ENCODE results near the gene KLHL20.
"Not testable (repeated sequence)": the region's sequence is repeated elsewhere in the genome, so short reads cannot be mapped to it uniquely, and the experiment has no call there.

Gene KLHL20

DNA sequence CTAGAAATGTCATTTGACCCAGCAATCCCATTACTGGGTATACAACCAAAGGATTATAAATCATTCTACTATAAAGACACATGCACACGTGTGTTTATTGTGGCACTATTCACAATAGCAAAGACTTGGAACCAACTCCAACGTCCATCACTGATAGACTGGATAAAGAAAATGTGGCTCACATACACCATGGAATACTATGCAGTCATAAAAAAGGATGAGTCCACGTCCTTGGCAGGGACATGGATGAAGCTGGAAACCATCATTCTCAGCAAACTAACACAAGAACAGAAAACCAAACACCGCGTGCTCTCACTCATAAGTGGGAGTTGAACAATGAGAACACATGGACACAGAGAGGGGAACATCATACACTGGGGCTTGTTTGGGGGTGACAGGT is 34.6 kb upstream of the KLHL20 start:
- not testable (repeated sequence) for H3K18ac ChIP-seq (ENCODE audit: low read depth in 1 of 2, low read length in 2 of 2); H2BK12ac ChIP-seq (ENCODE audit: low read length in 2 of 2); H3K9ac ChIP-seq (ENCODE audit: low read length); H2AK5ac ChIP-seq (ENCODE audit: low read length, severe bottlenecking); H3K14ac ChIP-seq (ENCODE audit: low read length in 2 of 2); H2AFZ ChIP-seq (ENCODE audit: low read depth, low read length); H3K79me1 ChIP-seq (replicated peaks; ENCODE audit: low read length, poor library complexity, severe bottlenecking); H3K4me3 ChIP-seq (ENCODE audit: insufficient read depth in 1 of 2, low read depth in 1 of 2, low read length in 2 of 2); H4K91ac ChIP-seq (ENCODE audit: low read length); H3K4ac ChIP-seq (ENCODE audit: low read depth in 1 of 2, low read length in 2 of 2); H3K4me2 ChIP-seq (ENCODE audit: low read length, poor library complexity, severe bottlenecking); DNase-seq; H2BK120ac ChIP-seq (ENCODE audit: low read depth, low read length); H3K36me3 ChIP-seq (ENCODE audit: control insufficient read depth in 1 of 2, insufficient read depth in 2 of 2, low read depth in 1 of 2, low read length in 2 of 2); H4K8ac ChIP-seq (ENCODE audit: low read length); H2BK15ac ChIP-seq (ENCODE audit: low read depth, poor library complexity, severe bottlenecking); H3K9me3 ChIP-seq (ENCODE audit: control insufficient read depth, low read length); H3K4me1 ChIP-seq (ENCODE audit: control insufficient read depth, insufficient read depth, low read depth, low read length); H3K27ac ChIP-seq (ENCODE audit: low read length, poor library complexity, severe bottlenecking); H3K23ac ChIP-seq (ENCODE audit: low read length in 2 of 2); H2BK5ac ChIP-seq (ENCODE audit: low read depth, low read length, poor library complexity, severe bottlenecking); H3K27me3 ChIP-seq (ENCODE audit: control insufficient read depth in 1 of 2, insufficient read depth in 1 of 2, low read length in 2 of 2)
- WGBS = 83% methylated on average over 4 of the region's 5 CpGs

DNA sequence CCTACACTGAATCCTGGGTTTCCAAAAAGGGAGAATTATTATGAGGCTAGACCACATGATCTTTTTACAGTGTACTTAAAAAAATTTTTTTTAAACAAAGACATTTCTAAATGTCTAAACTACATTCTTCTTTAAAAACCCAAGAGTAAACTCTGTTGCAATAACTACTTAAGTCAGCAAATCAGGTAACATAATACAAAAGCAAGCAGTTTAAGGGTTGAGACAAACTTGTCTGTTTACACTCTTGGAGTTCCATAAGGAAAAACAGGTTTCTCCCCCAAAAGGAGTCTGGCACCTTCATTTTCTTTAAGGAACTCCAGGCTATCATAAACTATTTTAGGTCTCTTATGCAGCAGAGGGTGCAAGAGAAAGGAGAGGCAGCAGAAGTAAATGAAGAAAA is 32.6 kb upstream of the KLHL20 start:
- Histone ChIP-seq H3K4me2 (ENCODE audit: low read length, poor library complexity, severe bottlenecking) (no peak overlapping the region), H3K36me3 (ENCODE audit: control insufficient read depth in 1 of 2, insufficient read depth in 2 of 2, low read depth in 1 of 2, low read length in 2 of 2) (no peaks in the 10 kb centered on the region), H3K23ac (ENCODE audit: low read length in 2 of 2) (no peak overlapping the region), H2AK5ac (ENCODE audit: low read length, severe bottlenecking) (no peak overlapping the region), H3K27ac (ENCODE audit: low read length, poor library complexity, severe bottlenecking) (no peak overlapping the region), H3K4ac (ENCODE audit: low read depth in 1 of 2, low read length in 2 of 2) (no peak overlapping the region), H4K91ac (ENCODE audit: low read length) (no peak overlapping the region), H3K4me1 (ENCODE audit: control insufficient read depth, insufficient read depth, low read depth, low read length) (no peaks in the 10 kb centered on the region), H4K8ac (ENCODE audit: low read length) (no peak overlapping the region), H2BK120ac (ENCODE audit: low read depth, low read length) (no peak overlapping the region), H3K4me3 (ENCODE audit: insufficient read depth in 1 of 2, low read depth in 1 of 2, low read length in 2 of 2) (no peak overlapping the region), H3K9ac (ENCODE audit: low read length) (no peak overlapping the region), H3K27me3 (ENCODE audit: control insufficient read depth in 1 of 2, insufficient read depth in 1 of 2, low read length in 2 of 2) (no peaks in the 10 kb centered on the region), H3K18ac (ENCODE audit: low read depth in 1 of 2, low read length in 2 of 2) (no peak overlapping the region), H2BK5ac (ENCODE audit: low read depth, low read length, poor library complexity, severe bottlenecking) (no peak overlapping the region), H2BK12ac (ENCODE audit: low read length in 2 of 2) (no peak overlapping the region), H3K79me1 (replicated peaks; ENCODE audit: low read length, poor library complexity, severe bottlenecking) (no peaks in the 10 kb centered on the region), H3K9me3 (ENCODE audit: control insufficient read depth, low read length) (no peaks in the 10 kb centered on the region), H2AFZ (ENCODE audit: low read depth, low read length) (no peak overlapping the region), H2BK15ac (ENCODE audit: low read depth, poor library complexity, severe bottlenecking) (no peak overlapping the region), H3K14ac (ENCODE audit: low read length in 2 of 2) (no peak overlapping the region)
- peak; percentile 5 for DNase-seq

DNA sequence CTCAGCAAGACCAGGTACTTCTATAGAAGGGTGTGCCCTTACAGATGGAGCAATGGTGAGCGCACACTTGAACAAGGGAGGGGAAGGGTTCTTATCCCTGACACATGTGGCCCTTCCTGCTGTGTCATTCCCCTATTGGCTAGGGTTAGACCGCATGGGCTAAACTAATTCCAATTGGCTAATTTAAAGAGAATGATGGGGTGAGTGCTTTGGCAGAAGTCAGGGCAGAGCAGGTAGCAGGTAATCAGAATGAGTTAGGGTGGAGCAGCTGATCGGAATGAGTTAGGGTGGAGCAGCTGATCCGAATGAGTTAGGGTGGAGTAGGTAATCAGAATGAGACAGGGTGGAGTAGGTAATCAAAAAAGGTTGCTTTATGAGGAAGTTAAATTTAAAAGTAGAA is 30.9 kb upstream of the KLHL20 start:
- H3K79me1 ChIP-seq (replicated peaks; ENCODE audit: low read length, poor library complexity, severe bottlenecking); H2BK12ac ChIP-seq (ENCODE audit: low read length in 2 of 2); H3K23ac ChIP-seq (ENCODE audit: low read length in 2 of 2); H3K14ac ChIP-seq (ENCODE audit: low read length in 2 of 2); H3K4me1 ChIP-seq (ENCODE audit: control insufficient read depth, insufficient read depth, low read depth, low read length); H3K36me3 ChIP-seq (ENCODE audit: control insufficient read depth in 1 of 2, insufficient read depth in 2 of 2, low read depth in 1 of 2, low read length in 2 of 2); H3K4me3 ChIP-seq (ENCODE audit: insufficient read depth in 1 of 2, low read depth in 1 of 2, low read length in 2 of 2); H3K4ac ChIP-seq (ENCODE audit: low read depth in 1 of 2, low read length in 2 of 2); H2BK120ac ChIP-seq (ENCODE audit: low read depth, low read length); H3K4me2 ChIP-seq (ENCODE audit: low read length, poor library complexity, severe bottlenecking); H3K27me3 ChIP-seq (ENCODE audit: control insufficient read depth in 1 of 2, insufficient read depth in 1 of 2, low read length in 2 of 2); H4K91ac ChIP-seq (ENCODE audit: low read length); H2BK5ac ChIP-seq (ENCODE audit: low read depth, low read length, poor library complexity, severe bottlenecking); H2AK5ac ChIP-seq (ENCODE audit: low read length, severe bottlenecking); H3K27ac ChIP-seq (ENCODE audit: low read length, poor library complexity, severe bottlenecking); H3K9ac ChIP-seq (ENCODE audit: low read length); H4K8ac ChIP-seq (ENCODE audit: low read length); H2AFZ ChIP-seq (ENCODE audit: low read depth, low read length); H3K18ac ChIP-seq (ENCODE audit: low read depth in 1 of 2, low read length in 2 of 2); H2BK15ac ChIP-seq (ENCODE audit: low read depth, poor library complexity, severe bottlenecking); DNase-seq; H3K9me3 ChIP-seq (ENCODE audit: control insufficient read depth, low read length): not testable (repeated sequence)
- 83% methylated on average over 4 of the region's 4 CpGs for WGBS

DNA sequence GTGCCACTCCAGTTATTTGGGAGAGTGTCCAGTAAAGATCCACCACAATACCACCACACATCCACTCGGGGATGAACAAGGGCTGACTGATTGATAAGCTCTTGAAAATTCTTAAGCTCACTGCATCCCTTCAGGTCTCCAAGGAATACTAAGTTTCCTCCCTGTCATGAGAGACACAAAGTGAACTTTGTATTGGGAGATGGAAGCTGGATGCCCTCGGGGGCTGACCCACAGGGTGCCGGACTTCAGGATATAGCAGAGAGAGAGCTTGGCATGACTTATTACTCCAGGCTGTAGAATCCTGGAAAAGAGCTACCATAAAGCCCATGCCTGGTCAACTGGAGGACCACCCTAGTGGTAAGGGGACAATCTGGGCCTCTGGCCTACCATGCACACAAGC is 29.7 kb upstream of the KLHL20 start:
- H4K91ac ChIP-seq (ENCODE audit: low read length); H3K36me3 ChIP-seq (ENCODE audit: control insufficient read depth in 1 of 2, insufficient read depth in 2 of 2, low read depth in 1 of 2, low read length in 2 of 2); H2BK15ac ChIP-seq (ENCODE audit: low read depth, poor library complexity, severe bottlenecking); H3K4me1 ChIP-seq (ENCODE audit: control insufficient read depth, insufficient read depth, low read depth, low read length); H2BK5ac ChIP-seq (ENCODE audit: low read depth, low read length, poor library complexity, severe bottlenecking); H3K14ac ChIP-seq (ENCODE audit: low read length in 2 of 2); H3K23ac ChIP-seq (ENCODE audit: low read length in 2 of 2); H3K4me3 ChIP-seq (ENCODE audit: insufficient read depth in 1 of 2, low read depth in 1 of 2, low read length in 2 of 2); H3K27me3 ChIP-seq (ENCODE audit: control insufficient read depth in 1 of 2, insufficient read depth in 1 of 2, low read length in 2 of 2); H2BK12ac ChIP-seq (ENCODE audit: low read length in 2 of 2); H3K4ac ChIP-seq (ENCODE audit: low read depth in 1 of 2, low read length in 2 of 2); H3K18ac ChIP-seq (ENCODE audit: low read depth in 1 of 2, low read length in 2 of 2); H3K9ac ChIP-seq (ENCODE audit: low read length); H2AFZ ChIP-seq (ENCODE audit: low read depth, low read length); H3K9me3 ChIP-seq (ENCODE audit: control insufficient read depth, low read length); H4K8ac ChIP-seq (ENCODE audit: low read length); H2BK120ac ChIP-seq (ENCODE audit: low read depth, low read length); H3K79me1 ChIP-seq (replicated peaks; ENCODE audit: low read length, poor library complexity, severe bottlenecking); H3K27ac ChIP-seq (ENCODE audit: low read length, poor library complexity, severe bottlenecking); H3K4me2 ChIP-seq (ENCODE audit: low read length, poor library complexity, severe bottlenecking); H2AK5ac ChIP-seq (ENCODE audit: low read length, severe bottlenecking); DNase-seq: not testable (repeated sequence)
- 91% methylated on average over 3 of the region's 3 CpGs for WGBS

All from mesenchymal stem cell (in vitro differentiated cells and primary cell).